H1 (cell line): ENCODE results near the gene PRR12.

Source experiments
- CEBPB ChIP-seq: IDR thresholded peaks from 2 replicates; pipeline ENCODE4 v1.6.1; 2012; ENCODE audit warnings: low read depth, low read length
- CREB1 ChIP-seq: IDR thresholded peaks from 2 replicates; pipeline ENCODE4 v1.6.1; 2012; ENCODE audit warnings: inconsistent platforms
- EP300 ChIP-seq, 2 experiments: IDR thresholded peaks; 1 replicate in 1 of 2; 2 replicates in 1 of 2; pipeline ENCODE4 v1.6.1; 2011 to 2012; ENCODE audit warnings: low read depth in 2 of 2, low read length in 2 of 2, mild to moderate bottlenecking in 2 of 2, borderline replicate concordance in 1 of 2, inconsistent platforms in 1 of 2, moderate library complexity in 1 of 2
- HDAC2 ChIP-seq, 2 experiments: fragments of 300-600 bp in 1 of 2; sonication (generic) in 1 of 2; IDR thresholded peaks; 2 replicates each; pipeline ENCODE4 v1.6.1; 2011 to 2012; ENCODE audit warnings: low read depth in 2 of 2, low read length in 2 of 2, mild to moderate bottlenecking in 2 of 2, moderate library complexity in 2 of 2, borderline replicate concordance in 1 of 2, inconsistent platforms in 1 of 2
- HDAC6 ChIP-seq: IDR thresholded peaks from one replicate; pipeline ENCODE4 v1.7.1; 2012; ENCODE audit warnings: low read depth, mild to moderate bottlenecking, inconsistent platforms, low read length, moderate library complexity
- POLR2A ChIP-seq, 2 experiments: IDR thresholded peaks; 1 replicate in 1 of 2; 2 replicates in 1 of 2; pipeline ENCODE4 v1.6.1; 2011; ENCODE audit warnings: low read depth in 2 of 2, low read length in 2 of 2, mild to moderate bottlenecking in 2 of 2; ENCODE audit errors: control extremely low read depth in 1 of 2
- TAF1 ChIP-seq: IDR thresholded peaks from 2 replicates; pipeline ENCODE4 v1.6.1; 2011; ENCODE audit warnings: mild to moderate bottlenecking, low read depth, low read length
- TF ChIP-seq, protein P1 (sequence below), 3 experiments: IDR thresholded peaks; 1 replicate in 2 of 3; 2 replicates in 1 of 3; pipeline versions ENCODE4 v1.5.1 to v1.6.1; 2011; ENCODE audit warnings: low read length in 3 of 3, mild to moderate bottlenecking in 3 of 3, inconsistent platforms in 2 of 3, low read depth in 1 of 3, moderate library complexity in 1 of 3; ENCODE audit not compliant: insufficient read depth in 1 of 3; ENCODE audit errors: control extremely low read depth in 1 of 3

DNA sequence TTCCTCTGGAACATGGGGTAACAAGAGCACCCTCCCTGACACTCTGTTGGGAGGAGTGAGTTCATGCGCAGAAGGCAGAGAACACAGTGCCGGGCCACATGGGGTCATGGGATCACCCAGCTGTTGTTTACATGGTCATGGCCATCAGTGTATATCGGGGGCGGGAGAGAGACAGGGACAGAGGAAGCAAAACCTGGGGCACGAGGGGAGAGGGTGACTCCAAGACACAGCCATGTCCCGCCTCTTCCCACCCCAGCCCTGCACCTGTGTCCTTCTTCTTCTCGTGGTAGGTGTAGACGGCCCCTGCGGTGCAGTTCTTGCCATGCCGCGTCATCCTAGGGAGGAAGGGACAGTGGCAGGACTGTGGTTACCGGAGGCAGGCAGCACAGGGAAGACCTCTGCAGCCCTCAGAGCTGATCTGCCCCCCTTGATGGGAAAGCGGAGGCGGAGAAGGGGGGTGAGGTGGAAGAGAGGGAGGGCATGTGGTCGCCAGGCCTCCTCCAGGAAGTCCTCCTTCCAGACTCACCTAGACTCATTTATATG lies 30.6 kb upstream of the PRR12 start:
- TF ChIP-seq EP300 (IDR thresholded peaks at IDR 0.05; ENCODE audit: borderline replicate concordance in 1 of 2, low read depth in 2 of 2, low read length in 2 of 2) (no peak), HDAC2 (IDR thresholded peaks at IDR 0.05; ENCODE audit: borderline replicate concordance in 1 of 2, low read depth in 2 of 2, low read length in 2 of 2) (no peak), HDAC6 (no peak), TAF1 (no peak), CREB1 (no peak), POLR2A (IDR thresholded peaks at IDR 0.05; ENCODE audit: control extremely low read depth in 1 of 2, low read depth in 2 of 2, low read length in 2 of 2) (no peak), CEBPB (no peak)
- TF ChIP-seq, protein P1, sequence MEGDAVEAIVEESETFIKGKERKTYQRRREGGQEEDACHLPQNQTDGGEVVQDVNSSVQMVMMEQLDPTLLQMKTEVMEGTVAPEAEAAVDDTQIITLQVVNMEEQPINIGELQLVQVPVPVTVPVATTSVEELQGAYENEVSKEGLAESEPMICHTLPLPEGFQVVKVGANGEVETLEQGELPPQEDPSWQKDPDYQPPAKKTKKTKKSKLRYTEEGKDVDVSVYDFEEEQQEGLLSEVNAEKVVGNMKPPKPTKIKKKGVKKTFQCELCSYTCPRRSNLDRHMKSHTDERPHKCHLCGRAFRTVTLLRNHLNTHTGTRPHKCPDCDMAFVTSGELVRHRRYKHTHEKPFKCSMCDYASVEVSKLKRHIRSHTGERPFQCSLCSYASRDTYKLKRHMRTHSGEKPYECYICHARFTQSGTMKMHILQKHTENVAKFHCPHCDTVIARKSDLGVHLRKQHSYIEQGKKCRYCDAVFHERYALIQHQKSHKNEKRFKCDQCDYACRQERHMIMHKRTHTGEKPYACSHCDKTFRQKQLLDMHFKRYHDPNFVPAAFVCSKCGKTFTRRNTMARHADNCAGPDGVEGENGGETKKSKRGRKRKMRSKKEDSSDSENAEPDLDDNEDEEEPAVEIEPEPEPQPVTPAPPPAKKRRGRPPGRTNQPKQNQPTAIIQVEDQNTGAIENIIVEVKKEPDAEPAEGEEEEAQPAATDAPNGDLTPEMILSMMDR (IDR thresholded peaks at IDR 0.05; ENCODE audit: control extremely low read depth in 1 of 3, insufficient read depth in 1 of 3, low read depth in 1 of 3, low read length in 3 of 3): no peak
